Endothelial cell of umbilical vein (primary cell): ENCODE measurements around the gene CNN1. TPM values are rescaled to one million over a fixed set of nuclear protein-coding genes. Genes with fewer than 3 reads are reported as not detected.

Experiments
- BruUV-seq: library from RNA; stranded (reverse); fragments of 400-500 nt; replicated peaks from 2 replicates; lab custom pipeline; 2021; lab: Mats Ljungman, UMichigan
- CTCF ChIA-PET: fragments of 300-600, 350-600 bp; sonication (Branson Sonifier 250); formaldehyde crosslinking; loops from one replicate; lab custom pipeline; 2021; ENCODE audit warnings: antibody characterized with exemption, inconsistent platforms; lab: Charles Lee
- POLR2A ChIA-PET: fragments of 300-600, 350-600 bp; sonication (Branson Sonifier 250); formaldehyde crosslinking; loops from one replicate; lab custom pipeline; 2021; ENCODE audit warnings: antibody characterized with exemption, inconsistent platforms; lab: Charles Lee
- DNase-seq: peaks from one replicate; pipeline ENCODE4 v3.0.0-alpha.2; 2011; ENCODE audit warnings: low read depth, low spot score
- FAIRE-seq: peaks from 2 replicates; lab custom pipeline; 2011; peaks lifted over from hg19 to GRCh38; lab: Jason Lieb, UNC
- H2AFZ ChIP-seq: 2 replicates; pipeline ENCODE4 v1.6.0; 2012; ENCODE audit warnings: low read depth, low read length, control low read depth, inconsistent platforms
- H3K27ac ChIP-seq: 2 replicates; pipeline ENCODE4 v1.5.1; 2011; ENCODE audit warnings: low read depth, mild to moderate bottlenecking, control low read depth, low read length, moderate library complexity; ENCODE audit not compliant: insufficient read depth
- H3K27me3 ChIP-seq, 2 experiments: 2 replicates each; pipeline versions ENCODE4 v1.6.0 to v1.6.1; 2011; ENCODE audit warnings: low read length in 2 of 2, mixed read lengths in 1 of 2; ENCODE audit not compliant: control insufficient read depth in 2 of 2, insufficient read depth in 2 of 2
- H3K36me3 ChIP-seq, 2 experiments: 2 replicates in 1 of 2; 3 replicates in 1 of 2; pipeline ENCODE4 v1.5.1; 2011; ENCODE audit warnings: low read length in 2 of 2, mild to moderate bottlenecking in 1 of 2, moderate library complexity in 1 of 2; ENCODE audit not compliant: control insufficient read depth in 2 of 2, insufficient read depth in 2 of 2; ENCODE audit errors: extremely low read depth in 1 of 2
- H3K4me1 ChIP-seq: 3 replicates; pipeline ENCODE4 v1.5.1; 2011; ENCODE audit warnings: mild to moderate bottlenecking, low read length; ENCODE audit not compliant: control insufficient read depth, insufficient read depth; ENCODE audit errors: extremely low read depth
- H3K4me2 ChIP-seq: 2 replicates; pipeline ENCODE4 v1.6.1; 2011; ENCODE audit warnings: low read length, control low read depth, mixed read lengths; ENCODE audit not compliant: insufficient read depth
- H3K4me3 ChIP-seq, 3 experiments: fragments of 200-600 bp in 1 of 3; sonication (generic), shearing (Covaris generic) in 1 of 3; replicated peaks in 1 of 3; 2 replicates each; pipeline ENCODE4 v1.5.1; 2011 to 2016; ENCODE audit warnings: control low read depth in 3 of 3, low read length in 3 of 3, mild to moderate bottlenecking in 2 of 3, inconsistent platforms in 1 of 3, low read depth in 1 of 3, moderate library complexity in 1 of 3; ENCODE audit not compliant: insufficient read depth in 1 of 3
- H3K79me2 ChIP-seq: 2 replicates; pipeline ENCODE4 v1.6.0; 2012; ENCODE audit warnings: low read length, inconsistent platforms; ENCODE audit not compliant: control insufficient read depth, insufficient read depth
- H3K9ac ChIP-seq: replicated peaks from 2 replicates; pipeline ENCODE3; 2011; ENCODE audit warnings: low read length, control low read depth; ENCODE audit not compliant: insufficient read depth; ENCODE audit errors: extremely low read depth
- H3K9me1 ChIP-seq: replicated peaks from 3 replicates; pipeline ENCODE4 v1.6.0; 2011; ENCODE audit warnings: mild to moderate bottlenecking, low read length; ENCODE audit not compliant: control insufficient read depth, insufficient read depth; ENCODE audit errors: extremely low read depth
- H3K9me3 ChIP-seq: replicated peaks from 2 replicates; pipeline ENCODE4 v1.5.1; 2012; ENCODE audit warnings: low read length, inconsistent platforms; ENCODE audit not compliant: control insufficient read depth, insufficient read depth
- H4K20me1 ChIP-seq: replicated peaks from 2 replicates; pipeline ENCODE3; 2011; ENCODE audit warnings: mild to moderate bottlenecking, low read length; ENCODE audit not compliant: control insufficient read depth, insufficient read depth; ENCODE audit errors: extremely low read depth
- EZH2 ChIP-seq: IDR thresholded peaks from 2 replicates; pipeline ENCODE4 v1.6.1; 2012; ENCODE audit warnings: borderline replicate concordance, low read depth, mild to moderate bottlenecking, moderate library complexity, low read length, inconsistent platforms; ENCODE audit not compliant: severe bottlenecking
- FOS ChIP-seq: IDR thresholded peaks from 2 replicates; pipeline ENCODE4 v1.6.1; 2011; ENCODE audit warnings: mild to moderate bottlenecking, low read length, moderate library complexity, borderline replicate concordance; ENCODE audit not compliant: insufficient read depth
- GATA2 ChIP-seq: IDR thresholded peaks from 2 replicates; pipeline ENCODE4 v1.7.0; 2011; ENCODE audit warnings: low read depth, mild to moderate bottlenecking, moderate library complexity, mixed read lengths, low read length; ENCODE audit not compliant: insufficient read length, insufficient read depth
- MYC ChIP-seq: IDR thresholded peaks from one replicate; pipeline ENCODE4 v1.6.1; 2011; ENCODE audit warnings: mild to moderate bottlenecking, low read depth, low read length
- dilution Hi-C: fragments of 300-500 bp; cut with MboI; formaldehyde crosslinking; loops from one replicate; pipeline ENCODE4 v1.15.0; 2019; ENCODE audit warnings: low sequenced_read_pairs; ENCODE audit not compliant: extremely low pct_ligation_motif_present
- intact Hi-C: fragments of 100-400 bp; cut with micrococcal nuclease; formaldehyde crosslinking; loops from one replicate; pipeline ENCODE4 v1.10.0; 2022
- polyA plus RNA-seq, 4 experiments: library from polyadenylated mRNA; depleted of rRNA in 3 of 4; stranded (reverse) in 3 of 4; unstranded in 1 of 4; fragments of >200 nt; gene quantifications; 2 replicates each; pipeline versions ENCODE4 v1.2.1 to v1.2.3, GENCODE V29; 2011 to 2012; ENCODE audit warnings: missing spikeins in 1 of 4
- total RNA-seq: library from RNA; stranded (reverse); gene quantifications from 2 replicates; pipeline ENCODE4 v1.2.3, GENCODE V29; 2021
- TF ChIP-seq, protein P1 (sequence below), 2 donors: IDR thresholded peaks; 1 replicate in 1 of 2; 2 replicates in 1 of 2; pipeline ENCODE4 v1.5.1; 2011; ENCODE audit warnings: low read length in 2 of 2, mild to moderate bottlenecking in 2 of 2, moderate library complexity in 2 of 2, control low read depth in 1 of 2, inconsistent platforms in 1 of 2, low read depth in 1 of 2; ENCODE audit not compliant: insufficient read depth in 1 of 2; ENCODE audit errors: extremely low read depth in 1 of 2
- TF ChIP-seq, protein P2 (sequence below): IDR thresholded peaks from 2 replicates; pipeline ENCODE4 v1.6.1; 2011; ENCODE audit not compliant: insufficient read depth, insufficient read length

Gene CNN1
- total and polyA plus RNA-seq, 2 donors (not counting 3 experiments of a cell fraction or from before 2014, with no cell fraction given), result 0.76 TPM; not detected in 1

DNA sequence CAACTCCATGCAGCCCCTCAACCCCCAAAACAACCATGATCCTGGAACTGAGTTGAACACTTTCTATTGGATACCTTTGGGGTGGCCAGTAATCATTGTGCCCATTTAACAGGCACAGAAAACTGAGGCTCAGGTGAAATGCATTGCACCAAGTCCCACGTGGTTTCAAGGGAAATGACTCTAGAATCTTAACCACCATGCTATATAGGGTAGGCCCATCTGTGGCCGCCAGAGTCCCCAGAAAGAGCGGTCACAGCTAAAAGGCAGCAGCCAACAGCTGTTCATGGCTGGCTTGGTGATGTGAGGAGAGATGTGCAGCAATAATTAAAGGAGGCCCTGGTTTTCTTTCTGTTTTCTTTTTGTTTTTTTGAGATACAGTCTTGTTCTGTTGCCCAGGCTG lies 2.6 kb downstream of the CNN1 start:
- no peak overlapping the region for H3K4me2 ChIP-seq
- dilution Hi-C loops, result no loop called here
- H2AFZ ChIP-seq, result no peak overlapping the region
- H4K20me1 ChIP-seq, result no peaks in the 10 kb centered on the region
- no TSS peak for BruUV-seq
- ChIA-PET CTCF (interaction anchor here (1.6 kb wide), 1 partner anchor 160 kb away, joined by 5 read pairs; no protein-coding TSS in a partner anchor), POLR2A (no interaction called here)
- H3K4me3 ChIP-seq, result no peak overlapping the region
- TF ChIP-seq, protein P1, sequence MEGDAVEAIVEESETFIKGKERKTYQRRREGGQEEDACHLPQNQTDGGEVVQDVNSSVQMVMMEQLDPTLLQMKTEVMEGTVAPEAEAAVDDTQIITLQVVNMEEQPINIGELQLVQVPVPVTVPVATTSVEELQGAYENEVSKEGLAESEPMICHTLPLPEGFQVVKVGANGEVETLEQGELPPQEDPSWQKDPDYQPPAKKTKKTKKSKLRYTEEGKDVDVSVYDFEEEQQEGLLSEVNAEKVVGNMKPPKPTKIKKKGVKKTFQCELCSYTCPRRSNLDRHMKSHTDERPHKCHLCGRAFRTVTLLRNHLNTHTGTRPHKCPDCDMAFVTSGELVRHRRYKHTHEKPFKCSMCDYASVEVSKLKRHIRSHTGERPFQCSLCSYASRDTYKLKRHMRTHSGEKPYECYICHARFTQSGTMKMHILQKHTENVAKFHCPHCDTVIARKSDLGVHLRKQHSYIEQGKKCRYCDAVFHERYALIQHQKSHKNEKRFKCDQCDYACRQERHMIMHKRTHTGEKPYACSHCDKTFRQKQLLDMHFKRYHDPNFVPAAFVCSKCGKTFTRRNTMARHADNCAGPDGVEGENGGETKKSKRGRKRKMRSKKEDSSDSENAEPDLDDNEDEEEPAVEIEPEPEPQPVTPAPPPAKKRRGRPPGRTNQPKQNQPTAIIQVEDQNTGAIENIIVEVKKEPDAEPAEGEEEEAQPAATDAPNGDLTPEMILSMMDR (IDR thresholded peaks at IDR 0.05; ENCODE audit: extremely low read depth in 1 of 2, insufficient read depth in 1 of 2, low read depth in 1 of 2, low read length in 2 of 2), result no peak
- TF ChIP-seq GATA2 (no peak), MYC (no peak), FOS (no peak), EZH2 (no peak)
- TF ChIP-seq, protein P2, sequence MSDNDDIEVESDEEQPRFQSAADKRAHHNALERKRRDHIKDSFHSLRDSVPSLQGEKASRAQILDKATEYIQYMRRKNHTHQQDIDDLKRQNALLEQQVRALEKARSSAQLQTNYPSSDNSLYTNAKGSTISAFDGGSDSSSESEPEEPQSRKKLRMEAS, result no peak
- no peak for FAIRE-seq
- no peaks in the 10 kb centered on the region for H3K4me1 ChIP-seq
- no peak overlapping the region for H3K9ac ChIP-seq
- no peaks in the 10 kb centered on the region for H3K36me3 ChIP-seq
- H3K27ac ChIP-seq, result no peak overlapping the region
- H3K79me2 ChIP-seq, result no peaks in the 10 kb centered on the region
- no peaks in the 10 kb centered on the region for H3K9me1 ChIP-seq
- peaks cover 5 to 9% of the 10 kb centered on the region in 2 experiments for H3K27me3 ChIP-seq
- no peak for DNase-seq
- no peaks in the 10 kb centered on the region for H3K9me3 ChIP-seq
- intact Hi-C loops, result no loop called here
